HepG2 (cell line): ENCODE measurements around the gene BPIFB4.

Experiments
- CTCF ChIP-seq: sonication (generic); formaldehyde crosslinking; IDR thresholded peaks from 2 replicates; pipeline ENCODE4 v1.5.0; 2020; ENCODE audit warnings: mild to moderate bottlenecking, missing genetic modification reagents, moderate library complexity
- ZBTB8A ChIP-seq: sonication (generic); formaldehyde crosslinking; IDR thresholded peaks from 2 replicates; pipeline ENCODE4 v1.4.0; 2020; ENCODE audit warnings: mild to moderate bottlenecking, low read depth, missing genetic modification reagents, borderline replicate concordance
- TF ChIP-seq, protein P1 (sequence below): sonication (generic); formaldehyde crosslinking; IDR thresholded peaks from 2 replicates; pipeline ENCODE4 v1.4.0; 2020; ENCODE audit warnings: missing genetic modification reagents

DNA sequence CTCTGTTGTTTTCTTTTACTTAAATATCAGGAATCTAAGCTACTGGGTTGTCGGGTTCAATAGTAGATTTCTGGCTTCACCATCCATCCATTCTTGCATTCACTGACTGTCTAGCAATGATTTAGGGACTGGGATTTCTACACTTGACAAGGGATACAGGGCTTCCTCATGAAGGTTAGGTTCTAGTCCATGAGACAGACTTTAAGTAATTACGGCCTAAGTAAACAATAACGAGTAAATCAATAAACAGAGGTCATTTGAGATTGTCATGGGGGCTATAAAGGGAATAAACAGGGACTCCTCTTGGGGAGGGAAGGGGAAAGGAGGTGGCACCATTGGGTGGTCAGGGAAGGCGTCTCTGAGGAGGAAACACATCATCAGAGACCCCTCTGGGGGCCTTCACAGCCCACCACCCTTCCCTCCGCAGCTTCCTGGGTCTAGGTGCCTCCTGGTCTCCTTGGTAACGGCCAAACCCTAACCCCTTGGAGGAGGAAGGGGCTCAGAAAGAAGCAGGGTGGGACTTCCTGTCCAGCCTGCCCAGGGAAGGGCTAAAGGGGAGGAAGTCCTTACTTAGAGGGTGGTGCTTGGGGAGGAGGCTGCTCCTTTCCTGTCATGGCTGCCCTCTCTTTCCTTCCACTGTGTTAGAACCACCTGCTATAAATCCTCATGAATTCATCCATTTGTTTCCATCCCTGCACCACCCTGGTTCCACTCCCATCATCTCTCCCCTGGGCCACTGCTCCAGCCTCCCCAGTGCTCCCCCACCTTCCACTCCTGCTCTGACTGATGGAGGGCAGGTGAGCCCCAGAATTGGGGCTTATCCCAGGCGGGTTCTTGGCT, 33.3 kb downstream of the BPIFB4 start:
- no peak for TF ChIP-seq CTCF (CRISPR knock-in tag)
- no peak for TF ChIP-seq ZBTB8A (CRISPR knock-in tag)
- TF ChIP-seq, protein P1, sequence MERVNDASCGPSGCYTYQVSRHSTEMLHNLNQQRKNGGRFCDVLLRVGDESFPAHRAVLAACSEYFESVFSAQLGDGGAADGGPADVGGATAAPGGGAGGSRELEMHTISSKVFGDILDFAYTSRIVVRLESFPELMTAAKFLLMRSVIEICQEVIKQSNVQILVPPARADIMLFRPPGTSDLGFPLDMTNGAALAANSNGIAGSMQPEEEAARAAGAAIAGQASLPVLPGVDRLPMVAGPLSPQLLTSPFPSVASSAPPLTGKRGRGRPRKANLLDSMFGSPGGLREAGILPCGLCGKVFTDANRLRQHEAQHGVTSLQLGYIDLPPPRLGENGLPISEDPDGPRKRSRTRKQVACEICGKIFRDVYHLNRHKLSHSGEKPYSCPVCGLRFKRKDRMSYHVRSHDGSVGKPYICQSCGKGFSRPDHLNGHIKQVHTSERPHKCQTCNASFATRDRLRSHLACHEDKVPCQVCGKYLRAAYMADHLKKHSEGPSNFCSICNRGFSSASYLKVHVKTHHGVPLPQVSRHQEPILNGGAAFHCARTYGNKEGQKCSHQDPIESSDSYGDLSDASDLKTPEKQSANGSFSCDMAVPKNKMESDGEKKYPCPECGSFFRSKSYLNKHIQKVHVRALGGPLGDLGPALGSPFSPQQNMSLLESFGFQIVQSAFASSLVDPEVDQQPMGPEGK (CRISPR knock-in tag), result no peak
